NCI-H526 treated with DMSO at 0.1 percent for 48 hours (cell line): ENCODE results near the gene CARMIL1.
"Not testable (repeated sequence)": the region's sequence is repeated elsewhere in the genome, so short reads cannot be mapped to it uniquely, and the experiment has no call there.

Experiments used
- DNase-seq: peaks from one replicate; lab custom pipeline; 2025; lab: John Stamatoyannopoulos, UW

CARMIL1 gene

GRCh38 chr6:25277857-25278256 lies 1.3 kb upstream of the CARMIL1 start:
- DNase-seq = no peak

DNA sequence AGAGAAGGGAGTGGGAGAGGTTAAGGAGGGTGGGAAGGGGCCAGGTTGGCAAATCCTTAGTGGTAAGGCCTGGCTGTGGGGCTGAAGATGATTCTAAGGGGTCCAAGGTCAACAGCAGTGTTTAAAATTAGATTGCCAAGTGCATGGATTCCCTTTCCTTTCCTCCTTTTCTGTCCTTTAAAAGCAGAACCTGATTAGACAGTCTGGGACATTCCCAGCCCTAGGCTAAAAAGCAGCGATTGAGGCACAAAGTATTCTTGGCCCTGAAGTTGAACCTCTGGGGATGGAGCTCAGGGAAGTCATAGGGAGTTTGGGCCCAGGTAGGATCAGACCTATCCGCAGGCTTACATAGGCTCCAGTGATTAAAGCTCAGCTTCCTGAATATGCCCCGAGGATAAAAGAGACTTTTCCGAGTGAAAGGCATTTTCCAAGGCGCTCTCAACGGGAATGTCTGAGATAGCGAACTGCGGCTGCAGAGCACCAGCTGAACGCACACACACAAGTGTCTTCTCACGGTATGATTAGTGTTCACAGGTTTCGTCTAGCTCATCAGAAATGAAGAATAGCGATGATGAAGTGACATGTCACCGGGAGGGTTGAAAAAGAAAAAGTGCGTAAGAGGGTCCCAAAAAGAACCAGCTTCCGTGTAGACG lies 787 bp upstream of the CARMIL1 start:
- DNase-seq = peak; percentile 62

DNA sequence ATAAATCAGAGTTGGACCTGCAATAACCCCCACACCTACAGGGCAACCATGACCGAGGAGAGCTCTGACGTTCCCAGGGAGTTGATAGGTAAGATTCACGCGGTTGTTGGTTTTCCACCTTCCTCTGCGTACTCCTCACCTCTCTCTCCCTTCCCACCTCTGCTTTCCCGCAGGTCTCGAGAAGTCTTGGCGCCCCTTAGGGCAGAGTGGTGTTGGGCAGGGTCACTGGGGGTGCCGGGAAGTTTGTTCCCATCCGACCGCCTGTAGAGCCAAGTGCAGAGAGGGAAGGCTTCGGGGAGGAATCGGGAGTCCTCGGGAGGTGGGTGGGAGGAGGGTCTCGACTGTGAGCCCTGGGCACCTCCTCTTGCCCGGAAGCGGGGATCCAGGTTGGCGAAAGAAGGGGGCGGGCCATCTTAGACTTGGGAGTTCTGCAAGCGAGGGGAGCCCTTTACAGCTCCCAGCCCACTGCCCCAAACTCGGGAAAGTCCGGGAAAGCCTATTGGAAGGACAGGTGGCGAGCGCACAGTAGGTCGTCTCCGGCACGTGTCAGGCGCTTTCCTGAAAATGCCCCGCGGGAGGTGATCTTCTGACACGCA lies 672 bp downstream of the CARMIL1 start:
- peak; percentile 16 for DNase-seq

GRCh38 chr6:25280344-25281074 lies 1.3 kb downstream of the CARMIL1 start:
- peak; percentile 27 for DNase-seq

- no peak for DNase-seq
Measured at GRCh38 chr6:25286891-25287290, 7.7 kb downstream of the CARMIL1 start.

DNA sequence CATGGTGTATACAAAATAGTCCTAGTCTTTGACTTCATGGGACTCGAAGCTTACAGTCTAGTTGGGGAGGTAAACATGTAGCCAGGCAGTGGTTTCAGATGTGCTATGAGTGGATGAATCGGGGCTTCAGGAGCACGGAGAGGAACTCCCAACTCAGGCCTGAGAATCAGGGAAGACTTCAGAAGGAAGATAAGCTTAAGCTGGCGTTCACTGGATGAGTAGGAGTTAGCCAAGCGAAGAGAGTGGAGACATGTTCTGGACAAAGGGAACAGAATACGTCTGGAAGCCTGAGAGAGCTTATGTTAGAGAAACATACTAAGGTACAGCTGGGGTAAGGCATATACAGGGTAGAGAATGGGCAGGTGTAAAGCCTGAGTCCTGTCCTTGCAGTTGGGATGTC lies 8.8 kb downstream of the CARMIL1 start:
- DNase-seq = peak; percentile 2

DNA sequence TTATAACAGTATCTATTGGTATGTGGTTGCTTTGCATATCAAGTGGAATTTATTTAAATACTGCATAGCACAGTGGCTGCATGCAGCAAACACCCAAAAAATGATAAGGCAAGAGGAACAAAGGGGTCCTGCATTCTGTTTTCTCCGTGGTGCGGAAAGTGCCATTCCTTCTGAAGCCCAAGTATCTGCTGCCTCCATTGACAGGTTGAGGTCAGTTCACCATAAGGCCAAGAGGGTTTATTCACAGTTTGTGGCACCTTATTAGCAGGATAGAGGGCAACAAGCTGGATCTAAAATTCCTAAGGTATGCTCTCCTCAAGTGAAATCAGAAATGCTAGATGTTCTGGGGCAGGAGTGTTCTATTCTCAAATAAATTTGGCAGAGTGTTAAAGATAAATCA lies 9.3 kb downstream of the CARMIL1 start:
- DNase-seq = no peak

- DNase-seq = no peak
Measured at GRCh38 chr6:25290306-25291060, 11.3 kb downstream of the CARMIL1 start.

GRCh38 chr6:25292384-25292783 lies 13.2 kb downstream of the CARMIL1 start:
- DNase-seq = no peak

- no peak for DNase-seq
Measured at GRCh38 chr6:25295651-25296050, 16.5 kb downstream of the CARMIL1 start.

DNA sequence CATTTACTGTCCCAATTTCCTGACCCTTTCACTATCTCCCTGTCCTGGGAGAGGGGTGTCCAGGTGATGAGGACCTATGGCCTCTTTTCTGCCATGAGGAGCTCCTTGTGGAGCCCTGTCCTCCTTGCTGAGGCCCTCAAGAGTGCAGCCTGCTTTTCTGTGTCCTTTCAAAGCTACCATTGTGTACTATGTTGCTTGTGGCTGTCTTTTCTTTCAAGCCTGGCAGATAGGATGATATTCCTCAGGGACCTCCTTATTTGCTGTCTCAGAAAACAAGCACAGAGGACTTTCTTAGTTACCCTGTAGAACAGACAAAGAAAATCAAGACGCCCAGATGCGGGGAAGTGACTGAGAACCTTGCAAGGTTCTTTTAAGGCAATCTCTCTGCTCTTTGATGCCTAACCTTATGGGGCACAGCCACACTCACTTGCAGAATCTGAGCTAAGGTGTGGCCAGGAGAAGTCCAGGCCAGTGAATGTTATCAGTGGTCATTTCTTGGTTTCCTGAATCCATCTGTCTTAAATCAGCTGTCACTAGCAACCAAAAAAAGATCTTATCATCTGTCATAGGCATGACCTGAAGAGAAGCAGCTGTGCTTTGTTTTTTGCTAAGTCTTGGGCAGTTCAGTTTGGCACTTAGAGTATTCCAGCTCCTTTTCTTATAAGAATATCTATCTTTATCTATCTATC lies 17.2 kb downstream of the CARMIL1 start:
- no peak for DNase-seq

DNA sequence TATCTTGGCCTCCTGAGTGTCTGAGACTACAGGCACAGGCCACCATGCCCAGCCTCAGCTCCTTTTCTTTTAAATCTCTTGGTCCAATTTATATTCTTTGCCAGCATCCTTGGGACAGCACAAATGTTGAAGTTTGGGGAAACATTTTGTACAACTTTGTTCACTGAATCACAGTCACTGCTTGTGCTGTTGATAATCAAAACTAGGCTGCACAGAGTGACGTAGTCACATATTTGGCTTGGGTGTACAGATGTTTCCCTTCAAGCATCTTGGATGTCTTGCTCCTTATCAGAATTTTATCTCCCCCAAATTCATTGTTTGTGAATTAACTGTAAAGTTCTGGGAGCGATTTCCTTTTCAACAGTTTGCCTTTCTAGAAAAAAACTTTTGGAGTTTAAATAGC lies 17.9 kb downstream of the CARMIL1 start:
- no peak for DNase-seq

DNA sequence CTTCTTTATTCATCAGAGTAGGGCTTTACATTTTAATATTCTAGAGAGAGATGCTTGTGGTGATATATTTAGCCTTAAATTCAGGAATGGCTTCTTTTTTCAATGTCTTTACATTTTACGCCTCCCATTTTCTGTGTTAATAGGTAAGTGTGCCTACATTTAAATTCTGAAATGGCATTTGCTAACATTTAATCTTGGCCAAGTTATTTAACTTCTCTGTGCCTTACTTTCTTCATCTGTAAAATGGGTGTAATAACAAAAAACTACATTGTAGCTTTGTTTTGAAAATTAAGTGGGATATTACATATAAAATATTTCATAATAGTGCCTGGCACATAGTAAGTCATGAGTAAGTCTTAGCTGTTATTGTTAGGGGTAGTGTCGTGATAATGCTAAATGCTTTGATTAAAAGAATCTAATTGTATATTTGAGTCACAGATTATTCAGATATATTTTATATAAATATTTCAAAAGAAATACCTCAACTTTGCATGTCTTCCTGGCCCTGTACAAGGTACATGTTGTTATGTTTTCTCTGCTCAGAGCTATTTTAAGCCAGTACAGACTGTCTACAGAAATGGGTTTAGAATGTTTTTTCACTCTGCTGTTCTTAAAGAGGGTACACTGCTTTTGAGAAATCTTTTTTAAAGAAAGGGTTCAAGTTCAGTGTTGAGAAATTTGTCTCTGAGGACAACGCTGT lies 18.8 kb downstream of the CARMIL1 start:
- DNase-seq = no peak

GRCh38 chr6:25298523-25298865 lies 19.3 kb downstream of the CARMIL1 start:
- not testable (repeated sequence) for DNase-seq

DNA sequence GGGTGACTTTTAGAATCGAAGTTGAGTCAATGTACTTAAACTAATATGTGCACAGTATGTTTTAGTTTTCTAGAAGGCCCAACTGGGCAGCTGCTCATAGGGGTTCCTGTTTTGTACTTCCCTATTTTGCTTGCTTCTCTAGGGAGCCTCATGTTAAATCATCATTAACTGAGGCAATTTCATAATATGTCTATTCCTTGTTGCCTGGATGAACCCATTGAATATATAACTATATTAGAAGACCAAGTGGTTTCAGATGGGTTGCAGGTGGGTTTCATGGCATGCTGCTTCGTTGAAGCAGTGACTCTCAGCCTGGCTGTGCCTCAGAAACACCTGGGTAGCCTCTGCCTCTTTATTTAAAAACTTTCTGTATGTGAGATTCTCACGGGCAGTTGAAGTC lies 22.2 kb downstream of the CARMIL1 start:
- DNase-seq = no peak

DNA sequence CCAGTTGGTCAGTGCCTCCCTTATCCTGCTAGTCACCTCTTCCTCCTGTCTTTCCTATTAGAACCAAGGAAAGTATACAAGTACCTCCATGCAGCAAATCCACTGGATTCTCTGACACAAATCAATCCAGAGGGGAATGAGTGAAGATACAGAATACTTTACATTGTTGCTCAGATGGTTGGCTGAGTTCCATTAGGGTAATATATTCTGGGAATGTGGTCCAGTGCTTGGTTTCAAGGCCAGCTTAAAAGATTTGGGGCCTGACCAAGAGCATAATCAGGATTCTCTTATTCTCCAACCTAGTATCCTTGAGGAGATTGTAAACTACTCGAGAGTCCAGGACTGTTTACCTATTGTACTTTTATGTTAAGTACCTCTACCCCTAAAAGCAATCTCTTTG lies 23.0 kb downstream of the CARMIL1 start:
- DNase-seq = no peak

- DNase-seq = no peak
Measured at GRCh38 chr6:25302677-25303128, 23.5 kb downstream of the CARMIL1 start.

GRCh38 chr6:25303254-25303653 lies 24.1 kb downstream of the CARMIL1 start:
- no peak for DNase-seq

DNA sequence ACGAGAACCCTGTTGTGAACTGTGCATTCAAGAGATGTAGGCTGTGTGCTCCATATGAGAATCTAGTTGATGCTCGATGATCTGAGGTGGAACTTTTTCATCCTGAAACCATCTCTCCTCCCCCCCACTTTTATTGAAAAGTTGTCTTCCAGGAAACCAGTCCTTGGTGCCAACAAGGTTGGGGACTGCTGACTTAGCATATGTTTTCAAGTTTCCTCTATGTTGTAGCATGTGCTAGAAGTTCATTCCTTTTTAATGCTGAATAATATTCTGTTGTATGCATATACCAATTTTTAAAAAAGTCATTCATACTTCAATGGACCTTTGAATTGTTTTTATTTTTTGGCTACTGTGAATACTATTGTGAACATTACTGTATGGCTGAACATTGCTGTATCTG lies 27.2 kb downstream of the CARMIL1 start:
- no peak for DNase-seq

GRCh38 chr6:25307805-25308494 lies 28.8 kb downstream of the CARMIL1 start:
- DNase-seq = no peak

GRCh38 chr6:25309886-25310285 lies 30.7 kb downstream of the CARMIL1 start:
- DNase-seq = no peak
